ENCODE data around the gene ADAD2. TPM values are rescaled to one million over a fixed set of nuclear protein-coding genes. Genes with fewer than 3 reads are reported as not detected.

Gene ADAD2
- total and polyA plus RNA-seq, 2 of the 4 experiments (the other 2 are of a cell fraction): not detected

GRCh38 chr16:84153660-84154214 lies 37.2 kb upstream of the ADAD2 start:
- Histone ChIP-seq H3K18ac (ENCODE audit: low read depth, low read length) (no peak overlapping the region), H4K91ac (ENCODE audit: insufficient read depth, low read depth, low read length) (no peak overlapping the region), H2BK5ac (ENCODE audit: low read depth, low read length, poor library complexity, severe bottlenecking) (no peak overlapping the region), H4K20me1 (ENCODE audit: insufficient read depth, low read length) (no peaks in the 10 kb centered on the region), H2BK20ac (ENCODE audit: low read depth, low read length) (no peak overlapping the region), H3K4ac (ENCODE audit: low read depth, low read length) (no peak overlapping the region), H3K27ac (ENCODE audit: insufficient read depth, low read length) (no peak overlapping the region), H4K5ac (ENCODE audit: low read depth, low read length) (no peak overlapping the region), H3K4me3 (ENCODE audit: insufficient read depth, low read depth, low read length) (no peak overlapping the region), H2AK9ac (replicated peaks; ENCODE audit: low read depth, low read length, poor library complexity) (no peak overlapping the region), H4K8ac (ENCODE audit: low read depth in 2 of 2, low read length in 2 of 2) (no peak overlapping the region), H3K36me3 (ENCODE audit: control insufficient read depth, insufficient read depth, low read length) (no peaks in the 10 kb centered on the region), H2AFZ (replicated peaks; ENCODE audit: low read length, poor library complexity) (peak overlapping the region; percentile 8), H2BK120ac (ENCODE audit: low read depth, low read length) (no peak overlapping the region), H3K9ac (ENCODE audit: low read depth, low read length) (no peak overlapping the region), H3K79me1 (ENCODE audit: low read depth in 1 of 2, low read length in 2 of 2) (no peaks in the 10 kb centered on the region), H3K9me1 (ENCODE audit: insufficient read depth, low read length) (no peaks in the 10 kb centered on the region), H3K27me3 (ENCODE audit: control insufficient read depth, insufficient read depth, low read length) (peaks cover 28% of the 10 kb centered on the region), H3K4me2 (ENCODE audit: low read depth, low read length) (no peak overlapping the region), H3K9me3 (ENCODE audit: control insufficient read depth, insufficient read depth, low read length) (peaks cover 2% of the 10 kb centered on the region; the same call in 1 of the 2 replicates), H2BK15ac (ENCODE audit: low read depth, low read length) (no peak overlapping the region), H3K4me1 (ENCODE audit: control insufficient read depth, insufficient read depth, low read length) (no peaks in the 10 kb centered on the region), H3K14ac (replicated peaks; ENCODE audit: low read depth, low read length) (no peak overlapping the region), H2AK5ac (ENCODE audit: low read depth, low read length) (no peak overlapping the region), H3K56ac (ENCODE audit: extremely low read depth, insufficient read depth, low read length) (no peak overlapping the region), H3K23ac (ENCODE audit: low read depth, low read length) (no peak overlapping the region)
- peak; percentile 16 for DNase-seq
- ATAC-seq (ENCODE audit: low read depth): no peak
- dilution Hi-C loops (cut with HindIII; ENCODE audit: low sequenced_read_pairs, unreplicated experiment): no loop called here
- intact Hi-C loops (cut with micrococcal nuclease): no loop called here
- no TSS peak for BruUV-seq (replicated peaks)
- no peak for TF ChIP-seq BHLHE40 (IDR thresholded peaks at IDR 0.05; ENCODE audit: low read depth, low read length)
- no peak for TF ChIP-seq POLR2A (IDR thresholded peaks at IDR 0.05; ENCODE audit: low read depth, low read length)
- no peak for TF ChIP-seq ELK1 (IDR thresholded peaks at IDR 0.05; ENCODE audit: borderline replicate concordance, low read depth, low read length)
- no peak for TF ChIP-seq CHD1 (IDR thresholded peaks at IDR 0.05; ENCODE audit: low read depth, low read length)
- TF ChIP-seq RFX5 (IDR thresholded peaks at IDR 0.05; ENCODE audit: low read depth, low read length): no peak
- no peak for TF ChIP-seq FOS (IDR thresholded peaks at IDR 0.05; ENCODE audit: low read depth, low read length)
- TF ChIP-seq SMC3 (IDR thresholded peaks at IDR 0.05; ENCODE audit: low read depth, low read length): no peak
- no peak for TF ChIP-seq CEBPB (IDR thresholded peaks at IDR 0.05; ENCODE audit: low read depth, low read length)
- no peak for TF ChIP-seq MAFK (IDR thresholded peaks at IDR 0.05; ENCODE audit: low read depth, low read length)
- no peak for TF ChIP-seq NFE2L2 (IDR thresholded peaks at IDR 0.05; ENCODE audit: low read depth, low read length)
- no peak for TF ChIP-seq RCOR1 (IDR thresholded peaks at IDR 0.05; ENCODE audit: insufficient replicate concordance, low read length)
- no peak for TF ChIP-seq MAZ (IDR thresholded peaks at IDR 0.05; ENCODE audit: borderline replicate concordance, low read depth, low read length)
- TF ChIP-seq USF2 (IDR thresholded peaks at IDR 0.05; ENCODE audit: low read depth, low read length): no peak
- no peak for TF ChIP-seq MXI1 (IDR thresholded peaks at IDR 0.05; ENCODE audit: borderline replicate concordance, low read depth, low read length)
- TF ChIP-seq RAD21 (IDR thresholded peaks at IDR 0.05; ENCODE audit: low read length): no peak
- TF ChIP-seq CTCF (conservative IDR thresholded peaks at IDR 0.05; ENCODE audit: low read depth, low read length): no peak
- in situ Hi-C loops (cut with MboI; ENCODE audit: low sequenced_read_pairs): no loop called here
- POLR2A ChIA-PET (ENCODE audit: unreplicated experiment): no interaction called here
- WGBS, 2 experiments (ENCODE audit: extremely low coverage in 2 of 2, insufficient read length in 1 of 2): 84% methylated on average over 3 of the region's 8 CpGs; no CpG with 5 or more reads in 1 of the 2 experiments
- CTCF ChIA-PET: no interaction called here

Data from IMR-90 (cell line).